ENCODE data around the gene RASGRP3. TPM values are rescaled to one million over a fixed set of nuclear protein-coding genes. Genes with fewer than 3 reads are reported as not detected.

Gene RASGRP3
- total RNA-seq, 1 experiment from 2014 or later = 0.59 TPM

GRCh38 chr2:33437297-33437696 lies 39.2 kb upstream of the RASGRP3 start:
- POLR2A ChIA-PET = no interaction called here
- H3K27me3 ChIP-seq (ENCODE audit: insufficient read depth, low read length) = no peaks in the 10 kb centered on the region
- no peak for ATAC-seq
- BruUV-seq (replicated peaks) = no TSS peak
- no peak overlapping the region for H3K4me2 ChIP-seq (ENCODE audit: low read length)
- DNase-seq (ENCODE audit: low read depth, low spot score) = no peak
- no peaks in the 10 kb centered on the region for H3K36me3 ChIP-seq (ENCODE audit: control insufficient read depth in 1 of 2, insufficient read depth in 2 of 2, low read length in 2 of 2)
- H3K4me3 ChIP-seq (replicated peaks in 1 of 2; ENCODE audit: low read depth in 1 of 2, low read length in 2 of 2) = no peak overlapping the region
- no peak overlapping the region for H2AFZ ChIP-seq (ENCODE audit: low read depth, low read length, poor library complexity, severe bottlenecking)
- no peak overlapping the region for H3K27ac ChIP-seq (ENCODE audit: low read depth, low read length)
- no peaks in the 10 kb centered on the region for H4K20me1 ChIP-seq (ENCODE audit: insufficient read depth)
- TF ChIP-seq MAX (IDR thresholded peaks at IDR 0.05) (no peak), REST (IDR thresholded peaks at IDR 0.05; ENCODE audit: low read depth) (no peak), CTCF (IDR thresholded peaks at IDR 0.05 in 2 of 3, conservative IDR thresholded peaks at IDR 0.05 in 1 of 3; ENCODE audit: borderline replicate concordance in 1 of 3, insufficient read depth in 1 of 3, low read depth in 2 of 3, low read length in 2 of 3) (no peak), ZNF274 (IDR thresholded peaks at IDR 0.05; ENCODE audit: low read depth, low read length) (no peak), YY1 (IDR thresholded peaks at IDR 0.05; ENCODE audit: extremely low read depth, insufficient replicate concordance, low read depth, low read length) (no peak), SP1 (IDR thresholded peaks at IDR 0.05; ENCODE audit: low read depth) (no peak), ELF1 (IDR thresholded peaks at IDR 0.05; ENCODE audit: borderline replicate concordance, low read depth) (no peak), EZH2 (IDR thresholded peaks at IDR 0.05) (no peak), SRF (IDR thresholded peaks at IDR 0.05; ENCODE audit: low read depth) (no peak), JUND (IDR thresholded peaks at IDR 0.05) (no peak), CBX3 (IDR thresholded peaks at IDR 0.05; ENCODE audit: low read depth) (no peak), EGR1 (IDR thresholded peaks at IDR 0.05; ENCODE audit: low read depth) (no peak)
- no peaks in the 10 kb centered on the region for H3K4me1 ChIP-seq (ENCODE audit: control insufficient read depth in 1 of 2, insufficient read depth in 2 of 2, low read length in 2 of 2)
- no peaks in the 10 kb centered on the region for H3K9me2 ChIP-seq (ENCODE audit: insufficient read depth)
- H3K79me2 ChIP-seq (ENCODE audit: insufficient read depth, low read length) = no peaks in the 10 kb centered on the region
- H3K9me3 ChIP-seq (ENCODE audit: control insufficient read depth in 1 of 2, insufficient read depth in 1 of 2, low read depth in 1 of 2, low read length in 2 of 2) = no peaks in the 10 kb centered on the region
- no peak overlapping the region for H3K9ac ChIP-seq (ENCODE audit: low read length)
- intact Hi-C loops (cut with micrococcal nuclease) = no loop called here
- RAD21 ChIA-PET (ENCODE audit: low non-redundant PET in 1 of 2, low total read pairs in 2 of 2, uncharacterized antibody in 2 of 2, unreplicated experiment in 2 of 2) = no interaction called here
- CTCF ChIA-PET = no interaction called here

All from HCT116 (cell line).